OCI-LY1 (cell line): ENCODE measurements around the gene RPL41.

Experiments
- H2AFZ ChIP-seq: fragments of 200-600 bp; sonication (generic), shearing (Covaris generic); 2 replicates; pipeline ENCODE4 v1.6.0; 2014; ENCODE audit warnings: antibody characterized with exemption, mild to moderate bottlenecking, low read length
- H3F3A ChIP-seq: fragments of 200-600 bp; sonication (generic), shearing (Covaris generic); 2 replicates; pipeline ENCODE4 v1.6.0; 2014; ENCODE audit warnings: mild to moderate bottlenecking, antibody characterized with exemption, low read length, moderate library complexity; ENCODE audit not compliant: insufficient read depth
- H3K27ac ChIP-seq: fragments of 200-600 bp; sonication (generic); 2 replicates; pipeline ENCODE4 v1.5.1; 2014; ENCODE audit warnings: low read length, mixed run types, mild to moderate bottlenecking, low read depth; ENCODE audit not compliant: poor library complexity, severe bottlenecking
- H3K27me3 ChIP-seq: fragments of 200-600 bp; sonication (generic); 2 replicates; pipeline ENCODE4 v1.6.0; 2014; ENCODE audit warnings: antibody characterized with exemption, mild to moderate bottlenecking, low read length, moderate library complexity; ENCODE audit not compliant: insufficient read depth
- H3K36me3 ChIP-seq: fragments of 200-600 bp; sonication (generic); 2 replicates; pipeline ENCODE4 v1.6.1; 2014; ENCODE audit warnings: mild to moderate bottlenecking, antibody characterized with exemption, low read length, moderate library complexity, mixed read lengths; ENCODE audit not compliant: insufficient read depth
- H3K4me1 ChIP-seq: fragments of 200-600 bp; sonication (generic); 2 replicates; pipeline ENCODE4 v1.5.1; 2014; ENCODE audit warnings: mild to moderate bottlenecking, low read length, moderate library complexity; ENCODE audit not compliant: insufficient read depth, severe bottlenecking
- H3K4me2 ChIP-seq: fragments of 200-600 bp; sonication (generic), shearing (Covaris generic); 2 replicates; pipeline ENCODE4 v1.6.1; 2014; ENCODE audit warnings: low read length
- H3K4me3 ChIP-seq: fragments of 200-600 bp; sonication (generic); 2 replicates; pipeline ENCODE4 v1.5.1; 2014; ENCODE audit warnings: low read length, low read depth, mild to moderate bottlenecking, mixed read lengths; ENCODE audit not compliant: poor library complexity, severe bottlenecking
- H3K79me2 ChIP-seq: fragments of 200-600 bp; shearing (Covaris generic); 2 replicates; pipeline ENCODE4 v1.6.1; 2016; ENCODE audit warnings: mixed run types, low read length, mixed read lengths; ENCODE audit not compliant: insufficient read depth
- H3K9ac ChIP-seq: fragments of 200-600 bp; sonication (generic), shearing (Covaris generic); 2 replicates; pipeline ENCODE4 v1.6.1; 2014; ENCODE audit warnings: mild to moderate bottlenecking, low read length, mixed read lengths
- H3K9me2 ChIP-seq: fragments of 200-600 bp; sonication (generic), shearing (Covaris generic); 2 replicates; pipeline ENCODE4 v1.6.1; 2014; ENCODE audit warnings: low read depth, mild to moderate bottlenecking, low read length, mixed read lengths
- H3K9me3 ChIP-seq: fragments of 200-600 bp; shearing (Covaris generic); 2 replicates; pipeline ENCODE4 v1.6.1; 2014; ENCODE audit warnings: low read length, mixed read lengths
- H4K20me1 ChIP-seq: fragments of 200-600 bp; sonication (generic), shearing (Covaris generic); 2 replicates; pipeline ENCODE4 v1.6.0; 2016; ENCODE audit warnings: mild to moderate bottlenecking, low read length; ENCODE audit not compliant: insufficient read depth
- EZH2 ChIP-seq: fragments of 200-600 bp; sonication (generic), shearing (Covaris generic); IDR thresholded peaks from 2 replicates; pipeline ENCODE4 v1.8.0; 2017; ENCODE audit warnings: borderline replicate concordance, mixed run types, mild to moderate bottlenecking, antibody characterized with exemption, low read length, moderate library complexity, mixed read lengths
- TF ChIP-seq, protein P1 (sequence below): fragments of 200-600 bp; sonication (generic), shearing (Covaris generic); IDR thresholded peaks from 2 replicates; pipeline ENCODE4 v1.5.1; 2017; ENCODE audit warnings: mild to moderate bottlenecking, antibody characterized with exemption, low read length, moderate library complexity, mixed read lengths

RPL41 gene

DNA sequence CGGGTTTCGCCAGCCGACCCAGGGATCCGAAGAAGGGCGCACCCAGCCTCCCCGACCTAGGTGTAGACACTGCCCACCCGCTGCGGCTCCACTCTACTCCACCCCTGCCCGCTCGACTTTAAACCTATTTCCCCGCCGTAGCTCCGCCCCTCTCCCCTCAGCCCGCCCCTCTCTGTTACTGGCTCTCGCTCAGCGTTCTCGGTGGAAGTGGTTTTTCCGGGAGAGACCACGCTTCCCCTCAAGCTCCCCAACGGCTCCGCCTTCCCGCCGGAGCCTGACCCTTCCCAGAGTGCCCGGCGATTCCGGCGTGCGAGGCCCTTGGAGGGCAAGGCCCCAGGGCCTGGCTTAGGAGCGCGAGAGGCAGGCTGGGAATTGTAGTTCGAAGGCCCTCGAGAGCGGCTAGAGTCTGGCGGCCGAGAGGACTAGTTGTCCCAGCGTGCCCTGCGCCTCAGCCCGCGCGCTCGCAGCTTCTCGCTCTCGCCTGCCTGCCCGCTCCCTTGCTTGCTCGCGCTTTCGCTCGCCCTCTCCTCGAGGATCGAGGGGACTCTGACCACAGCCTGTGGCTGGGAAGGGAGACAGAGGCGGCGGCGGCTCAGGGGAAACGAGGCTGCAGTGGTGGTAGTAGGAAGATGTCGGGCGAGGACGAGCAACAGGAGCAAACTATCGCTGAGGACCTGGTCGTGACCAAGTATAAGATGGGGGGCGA is 12.2 kb upstream of the RPL41 start, which contains the start of gene PA2G4:
PA2G4 (plus strand) TSS at position 451 of the 706 bp plus-strand sequence; CDS start at position 630, 179 bp downstream.
- peaks cover 34% of the 10 kb centered on the region for H3K36me3 ChIP-seq
- H3K9me3 ChIP-seq = no peaks in the 10 kb centered on the region
- no peaks in the 10 kb centered on the region for H4K20me1 ChIP-seq
- H3K27ac ChIP-seq = peak within 1 kb of the TSS; percentile 71
- no peaks in the 10 kb centered on the region for H3K9me2 ChIP-seq
- peak within 1 kb of the TSS; percentile 98 for H3K9ac ChIP-seq
- H2AFZ ChIP-seq = 0 out of 2 replicates have a peak within 1 kb of the TSS, but pooled peaks have one; percentile 7
- no peak for TF ChIP-seq EZH2
- TF ChIP-seq, protein P1, sequence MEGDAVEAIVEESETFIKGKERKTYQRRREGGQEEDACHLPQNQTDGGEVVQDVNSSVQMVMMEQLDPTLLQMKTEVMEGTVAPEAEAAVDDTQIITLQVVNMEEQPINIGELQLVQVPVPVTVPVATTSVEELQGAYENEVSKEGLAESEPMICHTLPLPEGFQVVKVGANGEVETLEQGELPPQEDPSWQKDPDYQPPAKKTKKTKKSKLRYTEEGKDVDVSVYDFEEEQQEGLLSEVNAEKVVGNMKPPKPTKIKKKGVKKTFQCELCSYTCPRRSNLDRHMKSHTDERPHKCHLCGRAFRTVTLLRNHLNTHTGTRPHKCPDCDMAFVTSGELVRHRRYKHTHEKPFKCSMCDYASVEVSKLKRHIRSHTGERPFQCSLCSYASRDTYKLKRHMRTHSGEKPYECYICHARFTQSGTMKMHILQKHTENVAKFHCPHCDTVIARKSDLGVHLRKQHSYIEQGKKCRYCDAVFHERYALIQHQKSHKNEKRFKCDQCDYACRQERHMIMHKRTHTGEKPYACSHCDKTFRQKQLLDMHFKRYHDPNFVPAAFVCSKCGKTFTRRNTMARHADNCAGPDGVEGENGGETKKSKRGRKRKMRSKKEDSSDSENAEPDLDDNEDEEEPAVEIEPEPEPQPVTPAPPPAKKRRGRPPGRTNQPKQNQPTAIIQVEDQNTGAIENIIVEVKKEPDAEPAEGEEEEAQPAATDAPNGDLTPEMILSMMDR = no peak
- no peaks in the 10 kb centered on the region for H3K27me3 ChIP-seq
- H3K4me3 ChIP-seq = peak within 1 kb of the TSS; percentile 94
- H3K79me2 ChIP-seq = peaks cover 27% of the 10 kb centered on the region
- H3K4me1 ChIP-seq = peaks cover 23% of the 10 kb centered on the region
- H3F3A ChIP-seq = no peaks in the 10 kb centered on the region
- H3K4me2 ChIP-seq = peak within 1 kb of the TSS; percentile 83

DNA sequence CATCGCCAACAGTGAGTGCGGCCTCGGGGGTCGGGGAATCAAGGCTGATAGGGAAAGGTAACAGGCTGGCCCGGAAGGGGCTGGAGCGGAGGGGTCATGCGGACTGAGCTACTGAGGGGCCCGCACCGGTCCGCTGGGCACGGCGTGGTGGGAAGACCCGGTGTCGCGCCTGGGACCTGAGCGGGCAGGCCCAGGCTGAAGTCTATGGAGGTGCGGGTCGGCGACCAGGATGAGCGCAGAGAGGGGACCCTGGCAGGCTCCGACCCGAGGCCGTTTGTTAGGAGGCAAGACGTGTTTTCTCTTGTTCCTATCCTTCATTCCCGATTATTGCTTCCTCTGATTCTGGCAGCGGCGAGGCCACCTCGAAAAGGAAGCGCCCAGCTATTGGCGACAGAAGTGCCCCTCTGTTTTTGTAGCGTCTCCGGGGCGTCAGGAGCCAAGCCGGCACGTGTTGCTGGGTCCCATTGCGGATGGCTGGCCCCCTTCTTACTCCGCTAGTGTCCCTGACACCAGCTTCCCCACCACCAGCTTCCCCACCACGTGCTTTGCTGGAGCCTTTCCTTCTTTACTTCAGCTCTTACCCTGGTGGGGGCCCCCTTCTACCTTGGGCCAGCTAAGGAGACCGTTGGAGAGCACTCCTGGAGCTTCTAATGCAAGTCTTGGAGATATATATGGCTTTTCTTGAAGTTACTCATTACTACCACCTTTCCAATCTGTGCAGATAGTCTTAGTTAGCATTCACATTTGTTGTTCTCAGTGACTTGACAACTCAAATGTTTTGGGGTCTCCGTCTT is 11.4 kb upstream of the RPL41 start:
- TF ChIP-seq, protein P1 = no peak
- TF ChIP-seq EZH2 = no peak
- H3K4me1 ChIP-seq = peaks cover 23% of the 10 kb centered on the region
- no peak overlapping the region for H2AFZ ChIP-seq
- H3K4me3 ChIP-seq = peak overlapping the region; percentile 94
- H3K4me2 ChIP-seq = peak overlapping the region; percentile 83
- H3K9ac ChIP-seq = peak overlapping the region; percentile 98
- peaks cover 27% of the 10 kb centered on the region for H3K79me2 ChIP-seq
- no peaks in the 10 kb centered on the region for H3K9me3 ChIP-seq
- peaks cover 42% of the 10 kb centered on the region for H3K36me3 ChIP-seq
- peak overlapping the region; percentile 71 for H3K27ac ChIP-seq
- no peaks in the 10 kb centered on the region for H4K20me1 ChIP-seq
- H3K27me3 ChIP-seq = no peaks in the 10 kb centered on the region
- H3F3A ChIP-seq = no peaks in the 10 kb centered on the region
- H3K9me2 ChIP-seq = no peaks in the 10 kb centered on the region

DNA sequence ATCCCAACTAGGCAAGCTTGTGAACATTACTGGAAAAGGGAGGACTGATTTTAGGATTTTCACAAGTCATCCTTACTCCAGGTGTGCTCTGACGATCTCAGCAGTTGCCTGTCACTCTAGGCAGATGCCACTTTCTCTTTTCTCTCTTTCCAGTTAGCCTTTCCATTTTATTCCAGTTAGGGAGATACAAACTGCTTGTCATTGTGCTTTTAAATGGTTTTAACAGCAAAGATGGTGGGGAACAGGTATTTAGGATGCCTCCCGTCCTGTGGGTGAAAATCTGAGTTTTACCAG is 10.9 kb upstream of the RPL41 start:
- Histone ChIP-seq H3K27ac (peak overlapping the region; percentile 71), H3K9me3 (no peaks in the 10 kb centered on the region), H3K27me3 (no peaks in the 10 kb centered on the region), H3K4me2 (peak overlapping the region; percentile 83), H3K9me2 (no peaks in the 10 kb centered on the region), H3K36me3 (peaks cover 47% of the 10 kb centered on the region), H3K4me1 (peaks cover 23% of the 10 kb centered on the region), H3K9ac (peak overlapping the region; percentile 98), H3K4me3 (peak overlapping the region; percentile 94), H3K79me2 (peaks cover 27% of the 10 kb centered on the region), H4K20me1 (no peaks in the 10 kb centered on the region), H2AFZ (no peak overlapping the region), H3F3A (no peaks in the 10 kb centered on the region)
- TF ChIP-seq EZH2 = no peak
- TF ChIP-seq, protein P1 = no peak
